ENCODE data around the gene BRF1.

The BRF1 gene

DNA sequence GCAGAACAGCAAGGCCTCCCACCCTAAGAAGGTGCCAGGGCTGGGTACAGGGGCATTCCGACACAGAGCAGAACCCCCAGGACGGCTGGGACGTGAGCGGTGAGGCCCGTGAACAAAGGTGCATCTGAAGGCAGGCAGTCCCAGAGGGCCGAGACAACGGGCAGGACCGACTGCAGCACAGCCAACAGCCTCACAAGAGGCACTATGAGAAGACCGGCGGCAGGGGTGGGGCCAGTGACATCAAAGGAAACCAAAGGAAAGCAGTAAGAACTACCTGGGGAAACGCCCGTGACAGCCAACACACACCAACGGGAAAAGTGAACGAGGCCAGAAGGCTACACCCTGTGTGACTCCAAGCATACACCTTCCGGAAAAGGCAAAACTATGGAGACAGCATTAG lies 43.3 kb downstream of the BRF1 start:
- DNase-seq, result no peak

GRCh38 chr14:105256292-105256960 lies 44.4 kb downstream of the BRF1 start:
- no peak for DNase-seq

DNA sequence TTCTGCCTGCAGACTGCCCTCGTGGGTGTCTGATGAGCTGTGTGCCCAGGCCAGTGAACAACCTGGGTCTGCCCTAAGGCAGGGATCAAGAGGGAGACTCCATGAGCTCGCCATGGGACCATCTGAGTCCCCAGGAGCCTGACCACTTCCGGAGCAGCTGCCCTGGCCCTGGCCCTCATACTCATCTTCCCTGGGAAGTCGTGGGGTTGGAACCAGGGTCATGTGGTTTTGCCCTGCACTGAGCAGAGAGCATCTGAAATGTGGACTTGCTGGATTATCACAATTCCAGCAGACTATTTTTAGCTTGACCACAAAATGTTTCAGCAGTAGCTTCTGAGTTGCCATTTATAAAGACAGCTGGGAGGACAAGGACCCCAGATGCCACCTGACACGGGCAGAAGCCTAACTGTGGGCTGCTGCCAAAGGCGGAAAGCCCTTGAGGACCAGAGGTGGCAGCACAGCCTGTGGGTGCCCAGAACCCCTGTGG lies 45.7 kb downstream of the BRF1 start:
- DNase-seq, result no peak

DNA sequence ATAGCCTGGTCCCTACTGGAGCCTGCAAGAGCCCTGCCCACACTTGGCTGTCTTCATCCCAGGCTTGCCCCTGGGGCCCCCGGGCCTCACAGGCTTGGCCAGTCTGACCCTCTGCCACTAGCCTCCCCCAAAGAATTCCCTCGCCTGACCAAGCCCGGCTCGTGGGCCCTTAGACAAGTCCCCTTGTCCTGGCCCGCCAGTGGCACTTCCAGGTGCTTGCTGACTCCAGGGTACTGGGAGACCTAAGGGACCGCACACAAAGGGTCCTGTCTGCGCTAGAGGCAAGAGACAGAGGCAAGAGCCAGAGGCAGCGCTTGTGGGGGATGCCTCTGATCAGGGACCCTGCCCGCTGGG lies 47.5 kb downstream of the BRF1 start:
- no peak for DNase-seq

GRCh38 chr14:105252552-105253328 lies 48.1 kb downstream of the BRF1 start:
- no peak for DNase-seq

GRCh38 chr14:105251920-105252319 lies 48.9 kb downstream of the BRF1 start:
- DNase-seq, result no peak

GRCh38 chr14:105250986-105251385 lies 49.8 kb downstream of the BRF1 start:
- no peak for DNase-seq

GRCh38 chr14:105250008-105250366 lies 50.8 kb downstream of the BRF1 start:
- no peak for DNase-seq

DNA sequence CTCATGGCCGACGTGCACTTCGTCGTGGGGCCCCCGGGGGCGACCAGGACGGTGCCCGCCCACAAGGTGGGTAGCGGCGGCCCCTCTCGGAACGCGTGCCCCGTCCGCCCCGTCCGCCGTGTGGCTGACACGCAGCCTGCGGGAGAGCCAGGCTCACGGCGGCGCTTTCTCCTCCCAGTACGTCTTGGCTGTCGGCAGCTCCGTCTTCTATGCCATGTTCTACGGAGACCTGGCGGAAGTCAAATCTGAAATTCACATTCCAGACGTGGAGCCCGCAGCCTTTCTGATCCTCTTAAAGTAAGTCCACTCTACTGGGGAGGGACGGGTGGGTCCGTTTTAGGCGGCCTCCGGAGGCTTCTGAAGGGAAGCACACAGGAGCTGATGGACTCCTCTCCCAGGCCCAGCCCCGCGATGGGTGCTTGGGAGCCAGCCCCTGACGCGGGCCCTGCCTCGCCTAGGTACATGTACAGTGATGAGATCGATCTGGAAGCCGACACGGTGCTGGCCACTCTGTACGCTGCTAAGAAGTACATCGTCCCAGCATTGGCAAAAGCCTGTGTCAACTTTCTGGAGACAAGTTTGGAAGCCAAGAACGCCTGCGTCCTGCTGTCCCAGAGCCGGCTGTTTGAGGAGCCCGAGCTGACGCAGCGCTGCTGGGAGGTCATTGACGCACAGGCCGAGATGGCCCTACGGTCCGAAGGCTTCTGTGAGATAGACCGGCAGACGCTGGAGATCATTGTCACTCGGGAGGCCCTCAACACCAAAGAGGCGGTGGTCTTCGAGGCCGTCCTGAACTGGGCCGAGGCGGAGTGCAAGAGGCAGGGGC lies 51.4 kb downstream of the BRF1 start:
- no peak for DNase-seq

- peak; percentile 41 for DNase-seq
These were observed 52.2 kb downstream of the BRF1 start, which contains the start of gene BTBD6 for GRCh38 chr14:105248368-105249181. Gene BTBD6 (plus strand): TSS chr14:105248533. CDS start chr14:105248712, 179 bp downstream.

- no peak for DNase-seq
These were observed 53.0 kb downstream of the BRF1 start for GRCh38 chr14:105247715-105248367.

DNA sequence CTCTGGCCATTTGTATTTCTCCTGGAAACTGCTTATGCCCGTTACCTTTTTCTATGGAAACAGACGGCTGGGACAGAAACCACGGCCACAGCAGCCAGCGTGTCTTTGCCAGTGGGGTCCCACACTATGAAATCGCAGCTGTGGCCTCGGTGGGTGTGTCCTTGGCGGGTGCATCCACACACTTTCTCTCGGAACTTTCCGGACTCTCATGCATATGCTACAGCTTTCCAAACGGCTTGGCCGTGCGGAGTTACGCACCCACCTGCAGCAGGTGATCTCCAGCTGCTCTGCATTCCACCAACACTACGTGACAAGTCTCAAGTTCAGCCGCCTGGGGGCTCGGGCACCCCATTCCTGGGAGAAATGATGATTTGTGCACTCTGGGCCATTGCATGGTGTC lies 53.8 kb downstream of the BRF1 start:
- DNase-seq, result no peak

- no peak for DNase-seq
These were observed 56.5 kb downstream of the BRF1 start for GRCh38 chr14:105244334-105244733.

DNA sequence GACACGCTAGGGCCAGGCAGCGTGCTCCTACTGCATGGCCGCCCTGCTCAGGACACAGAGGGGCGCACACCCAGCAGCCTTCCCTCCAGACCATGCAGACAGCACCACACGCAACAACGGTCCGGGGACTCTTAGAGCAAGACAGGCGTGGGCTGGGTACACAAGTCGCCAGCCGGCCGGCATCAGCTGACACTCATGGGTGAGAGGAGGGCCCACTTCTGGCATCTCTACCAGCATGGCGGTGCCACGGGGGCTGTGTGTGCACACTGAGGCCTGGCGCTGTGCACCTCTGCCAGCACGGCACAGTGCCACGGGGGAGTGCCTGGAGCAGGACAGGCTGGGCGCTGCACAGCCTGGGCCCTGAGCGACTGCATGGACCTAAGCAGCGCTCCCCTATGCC lies 59.2 kb downstream of the BRF1 start:
- DNase-seq, result no peak

DNA sequence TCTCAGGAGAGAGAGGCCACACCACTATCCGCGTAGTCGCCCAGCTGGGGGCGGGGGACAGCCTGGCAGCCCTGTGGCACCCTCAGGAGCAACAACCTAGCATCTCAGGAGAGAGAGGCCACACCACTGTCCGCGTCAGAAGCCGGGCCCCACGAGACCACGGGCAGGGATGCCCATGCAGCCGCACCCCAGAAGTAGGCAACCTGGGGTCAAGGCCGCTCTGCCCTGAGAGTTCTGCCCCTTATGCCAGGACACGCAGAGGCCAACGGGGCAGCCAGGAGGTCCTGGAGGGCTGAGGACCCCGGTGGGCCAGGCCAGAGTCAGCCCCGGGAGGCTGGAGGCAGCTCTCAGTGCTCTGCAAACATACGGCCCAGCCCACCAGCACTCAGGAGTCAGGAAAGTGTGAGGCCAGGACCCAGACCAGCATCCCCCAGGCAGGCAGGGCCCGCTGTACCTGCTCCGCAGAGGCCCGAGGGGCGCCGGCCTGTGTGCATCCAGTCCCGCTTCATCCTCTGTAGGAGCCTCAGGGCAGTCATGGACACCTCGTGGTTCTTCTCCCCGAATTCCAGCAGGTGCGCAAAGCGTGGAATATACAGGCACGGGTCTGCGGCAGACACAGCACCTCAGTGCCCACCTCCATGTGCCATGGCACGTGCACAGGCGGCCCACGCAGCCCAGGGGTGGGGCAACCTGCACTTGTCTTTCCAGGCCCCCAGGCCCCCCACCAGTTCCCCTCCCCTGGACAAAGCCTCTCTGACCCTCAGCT lies 59.8 kb downstream of the BRF1 start:
- DNase-seq, result no peak

DNA sequence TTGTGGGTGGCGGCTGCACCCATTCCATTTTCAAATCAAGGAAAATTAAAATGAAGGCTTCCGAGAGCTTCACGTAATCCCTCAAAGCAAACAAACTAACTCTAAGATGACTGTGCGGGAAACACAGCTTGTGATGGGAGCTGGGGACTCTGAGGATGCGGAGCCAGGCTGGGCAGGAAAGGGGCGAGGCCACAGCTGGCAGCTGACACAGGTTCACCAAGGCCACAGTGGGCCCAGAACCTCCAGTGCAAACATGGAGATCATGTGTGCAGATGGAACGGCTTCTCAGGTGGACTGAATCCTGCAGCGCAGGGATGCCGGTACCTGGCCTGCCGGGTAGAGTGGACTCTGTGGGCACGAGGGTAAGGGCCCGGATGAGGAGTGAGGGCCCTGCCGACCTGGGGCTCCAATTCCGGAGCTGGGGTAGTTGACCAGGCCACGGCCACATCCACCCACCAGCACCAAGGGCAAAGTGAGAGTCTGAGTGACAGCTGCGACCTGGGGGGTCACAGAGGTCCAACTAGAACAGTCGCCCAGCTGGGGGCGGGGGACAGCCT lies 71.6 kb downstream of the BRF1 start:
- DNase-seq, result no peak

GRCh38 chr14:105228562-105228961 lies 72.2 kb downstream of the BRF1 start:
- no peak for DNase-seq

DNA sequence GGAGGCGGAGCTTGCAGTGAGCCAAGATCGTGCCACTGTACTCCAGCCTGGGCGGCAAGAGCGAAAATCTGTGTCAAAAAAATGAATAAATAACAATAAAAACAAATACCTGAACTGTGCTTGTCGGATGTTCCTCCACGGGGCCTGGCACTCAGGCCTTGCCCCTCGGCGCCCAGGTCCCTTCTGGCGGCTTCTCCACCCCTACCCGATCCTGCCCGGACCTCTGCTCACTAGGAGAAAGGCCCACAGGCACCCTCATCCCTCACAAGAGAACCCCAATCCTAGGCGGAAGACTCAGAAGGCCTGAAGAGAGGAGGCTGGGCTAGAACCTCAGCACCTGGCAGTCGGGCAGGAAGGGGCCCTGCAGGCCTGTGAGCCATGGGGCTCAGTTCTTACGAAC lies 73.5 kb downstream of the BRF1 start:
- DNase-seq, result no peak

DNA sequence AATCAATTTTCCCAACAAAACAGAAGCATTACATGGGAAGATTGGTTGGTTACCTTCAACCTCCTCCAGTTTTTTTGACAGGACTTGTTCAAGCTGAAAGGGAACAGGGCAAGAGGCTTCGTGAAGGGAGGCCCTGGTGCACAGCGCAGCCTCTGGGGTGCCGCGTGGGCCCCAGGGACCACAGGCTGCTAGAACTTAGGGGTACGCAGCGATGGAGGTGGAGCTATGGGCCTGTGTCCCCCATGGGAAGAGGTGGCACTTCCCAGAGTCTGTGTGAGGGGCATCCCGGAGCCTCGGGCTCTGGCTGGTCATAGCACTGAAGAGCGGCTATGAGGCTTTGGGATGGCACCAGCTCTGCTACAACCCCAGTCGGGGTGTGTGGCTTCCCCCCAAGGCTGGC lies 74.6 kb downstream of the BRF1 start:
- DNase-seq, result no peak

DNA sequence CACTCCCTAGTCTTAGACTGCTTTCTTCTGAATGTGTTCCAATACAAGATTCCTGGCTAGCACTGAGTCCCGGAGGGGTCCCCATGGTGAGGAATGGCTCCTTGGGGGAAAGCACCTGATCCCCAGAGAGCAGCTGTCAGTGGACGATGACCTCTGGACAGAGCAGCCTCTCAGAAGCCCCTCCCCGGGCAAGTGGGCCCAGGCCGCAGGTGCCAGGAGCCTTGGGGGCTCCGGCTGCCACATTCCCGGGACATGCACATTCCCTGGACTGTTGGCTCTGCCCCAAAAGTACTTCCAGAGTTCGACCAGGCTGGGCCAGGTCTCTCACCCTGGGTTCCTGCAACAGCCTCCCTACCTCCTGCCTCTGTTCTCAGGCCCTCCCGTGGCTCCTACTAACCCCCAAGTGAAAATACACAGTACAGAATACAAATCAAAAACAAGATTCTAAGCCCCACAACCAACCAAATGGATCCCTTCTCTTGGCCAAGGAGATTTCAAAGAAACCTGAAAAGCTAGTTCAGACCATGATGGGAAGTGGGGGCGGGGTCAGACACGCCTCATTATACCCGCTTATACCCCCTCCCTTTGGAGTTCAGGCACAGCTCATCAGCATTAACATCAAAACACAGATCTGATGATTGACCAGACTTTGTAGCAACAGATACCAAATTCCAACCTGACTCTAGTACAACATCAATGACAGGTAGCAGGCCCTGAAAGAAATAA lies 75.8 kb downstream of the BRF1 start:
- DNase-seq, result no peak
